Stomach (tissue), 4 donors: ENCODE measurements around the gene OR2D2.

ENCODE experiments used
- POLR2A ChIP-seq, 4 donors: fragments of 450-650 bp; IDR thresholded peaks; one replicate each; pipeline ENCODE4 v1.6.1; 2016; ENCODE audit warnings: antibody characterized with exemption in 4 of 4, control low read depth in 2 of 4, mild to moderate bottlenecking in 1 of 4, moderate library complexity in 1 of 4
- TF ChIP-seq, protein P1 (sequence below), 7 experiments: fragments of 450-650 bp in 4 of 7; fragments of 200-600 bp in 3 of 7; sonication (generic) in 3 of 7; IDR thresholded peaks; one replicate each; pipeline ENCODE4 v1.5.1; 2016 to 2019; ENCODE audit warnings: antibody characterized with exemption in 7 of 7, control low read depth in 2 of 7, mild to moderate bottlenecking in 1 of 7

DNA sequence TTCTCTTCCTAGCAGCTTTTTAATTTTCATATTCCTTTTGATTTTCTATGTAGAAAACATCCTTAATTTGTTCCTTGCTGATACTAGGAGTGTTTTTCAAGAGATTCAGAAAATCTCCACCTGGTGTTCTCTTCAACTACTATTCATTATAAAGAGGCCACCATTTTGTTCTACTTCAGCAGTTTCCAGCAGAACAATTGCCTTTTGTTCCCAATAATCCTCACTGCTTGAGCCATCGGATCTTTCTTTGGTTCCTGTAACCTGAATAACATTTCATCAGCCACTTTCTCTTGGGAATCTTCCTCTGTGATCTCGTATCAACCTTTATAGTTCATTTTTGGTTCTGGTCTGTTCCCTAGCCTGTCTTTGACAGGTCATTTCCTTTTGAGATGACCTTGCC lies 48.6 kb downstream of the OR2D2 start:
- TF ChIP-seq, protein P1, sequence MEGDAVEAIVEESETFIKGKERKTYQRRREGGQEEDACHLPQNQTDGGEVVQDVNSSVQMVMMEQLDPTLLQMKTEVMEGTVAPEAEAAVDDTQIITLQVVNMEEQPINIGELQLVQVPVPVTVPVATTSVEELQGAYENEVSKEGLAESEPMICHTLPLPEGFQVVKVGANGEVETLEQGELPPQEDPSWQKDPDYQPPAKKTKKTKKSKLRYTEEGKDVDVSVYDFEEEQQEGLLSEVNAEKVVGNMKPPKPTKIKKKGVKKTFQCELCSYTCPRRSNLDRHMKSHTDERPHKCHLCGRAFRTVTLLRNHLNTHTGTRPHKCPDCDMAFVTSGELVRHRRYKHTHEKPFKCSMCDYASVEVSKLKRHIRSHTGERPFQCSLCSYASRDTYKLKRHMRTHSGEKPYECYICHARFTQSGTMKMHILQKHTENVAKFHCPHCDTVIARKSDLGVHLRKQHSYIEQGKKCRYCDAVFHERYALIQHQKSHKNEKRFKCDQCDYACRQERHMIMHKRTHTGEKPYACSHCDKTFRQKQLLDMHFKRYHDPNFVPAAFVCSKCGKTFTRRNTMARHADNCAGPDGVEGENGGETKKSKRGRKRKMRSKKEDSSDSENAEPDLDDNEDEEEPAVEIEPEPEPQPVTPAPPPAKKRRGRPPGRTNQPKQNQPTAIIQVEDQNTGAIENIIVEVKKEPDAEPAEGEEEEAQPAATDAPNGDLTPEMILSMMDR (IDR thresholded peaks at IDR 0.05) = no peak
- no peak for TF ChIP-seq POLR2A (IDR thresholded peaks at IDR 0.05)
